Measurements from ENCODE around the gene ST3GAL5.

The ST3GAL5 gene

GRCh38 chr2:85826990-85827878, 61.6 kb downstream of the ST3GAL5 start:
- DNase-seq (ENCODE audit: extremely low spot score): peak; percentile 81
- TF ChIP-seq ARNT (IDR thresholded peaks at IDR 0.05) (no peak), L3MBTL2 (conservative IDR thresholded peaks at IDR 0.05) (no peak), SUZ12 (IDR thresholded peaks at IDR 0.05) (no peak), FOXA1 (IDR thresholded peaks at IDR 0.05) (no peak), NFRKB (IDR thresholded peaks at IDR 0.05) (no peak), PKNOX1 (IDR thresholded peaks at IDR 0.05) (no peak), FOXM1 (IDR thresholded peaks at IDR 0.05; ENCODE audit: borderline replicate concordance) (no peak), TARDBP (IDR thresholded peaks at IDR 0.05) (no peak), CTBP1 (IDR thresholded peaks at IDR 0.05; ENCODE audit: borderline replicate concordance) (no peak)
- ChIA-PET POLR2A (interaction anchor here (0.6 to 1.1 kb wide), 2 partner anchors 59 to 279 kb away, joined by 3 to 6 read pairs; partner anchors contain the start of genes POLR1A and PTCD3), CTCF (interaction anchor here (0.5 to 2.0 kb wide), 11 partner anchors 14 to 256 kb away, joined by 3 to 19 read pairs (median 4); no protein-coding TSS in a partner anchor)

GRCh38 chr2:85823951-85824350, 64.8 kb downstream of the ST3GAL5 start:
- no peak for DNase-seq (ENCODE audit: extremely low spot score)
- CTCF ChIA-PET: interaction anchor here (1.4 kb wide), 1 partner anchor 10 kb away, joined by 3 read pairs; no protein-coding TSS in a partner anchor
- no peak for TF ChIP-seq SUZ12 (IDR thresholded peaks at IDR 0.05)
- no peak for TF ChIP-seq ZNF384 (IDR thresholded peaks at IDR 0.05)
- no peak for TF ChIP-seq PKNOX1 (IDR thresholded peaks at IDR 0.05)
- no peak for TF ChIP-seq FOXM1 (IDR thresholded peaks at IDR 0.05; ENCODE audit: borderline replicate concordance)
- TF ChIP-seq ELF4 (IDR thresholded peaks at IDR 0.05): no peak
- POLR2A ChIA-PET: no interaction called here

- CTCF ChIA-PET: interaction anchor here (0.6 kb wide), 1 partner anchor 73 kb away, joined by 4 read pairs; no protein-coding TSS in a partner anchor
- no peak for TF ChIP-seq NFRKB (IDR thresholded peaks at IDR 0.05)
- TF ChIP-seq FOXA1 (IDR thresholded peaks at IDR 0.05): no peak
- TF ChIP-seq BHLHE40 (IDR thresholded peaks at IDR 0.05; ENCODE audit: borderline replicate concordance): no peak
- TF ChIP-seq LEF1 (IDR thresholded peaks at IDR 0.05; ENCODE audit: borderline replicate concordance): no peak
- TF ChIP-seq SUZ12 (IDR thresholded peaks at IDR 0.05): no peak
- TF ChIP-seq FOXM1 (IDR thresholded peaks at IDR 0.05; ENCODE audit: borderline replicate concordance): no peak
- TF ChIP-seq L3MBTL2 (conservative IDR thresholded peaks at IDR 0.05): no peak
- no peak for TF ChIP-seq FOXK2 (IDR thresholded peaks at IDR 0.05)
- no peak for TF ChIP-seq SP1 (IDR thresholded peaks at IDR 0.05)
- no peak for TF ChIP-seq ARNT (IDR thresholded peaks at IDR 0.05)
- TF ChIP-seq PKNOX1 (IDR thresholded peaks at IDR 0.05): no peak
- TF ChIP-seq ZNF384 (IDR thresholded peaks at IDR 0.05): no peak
- no peak for TF ChIP-seq ELF4 (IDR thresholded peaks at IDR 0.05)
- no peak for TF ChIP-seq HDGF (IDR thresholded peaks at IDR 0.05; ENCODE audit: borderline replicate concordance)
- no peak for TF ChIP-seq CTBP1 (IDR thresholded peaks at IDR 0.05; ENCODE audit: borderline replicate concordance)
- no peak for TF ChIP-seq TARDBP (IDR thresholded peaks at IDR 0.05)
- POLR2A ChIA-PET: no interaction called here
- no peak for DNase-seq (ENCODE audit: extremely low spot score)
These were observed 66.0 kb downstream of the ST3GAL5 start for GRCh38 chr2:85822766-85823165.

GRCh38 chr2:85819811-85820510, 68.8 kb downstream of the ST3GAL5 start:
- ChIA-PET CTCF (interaction anchor here (0.7 to 1.0 kb wide), 2 partner anchors 112 to 260 kb away, joined by 3 to 5 read pairs; no protein-coding TSS in a partner anchor), POLR2A (no interaction called here)
- DNase-seq (ENCODE audit: extremely low spot score): no peak
- no peak for TF ChIP-seq HDGF (IDR thresholded peaks at IDR 0.05; ENCODE audit: borderline replicate concordance)
- no peak for TF ChIP-seq LEF1 (IDR thresholded peaks at IDR 0.05; ENCODE audit: borderline replicate concordance)
- TF ChIP-seq SP1 (IDR thresholded peaks at IDR 0.05): no peak
- no peak for TF ChIP-seq ARNT (IDR thresholded peaks at IDR 0.05)
- TF ChIP-seq PKNOX1 (IDR thresholded peaks at IDR 0.05): no peak
- TF ChIP-seq L3MBTL2 (conservative IDR thresholded peaks at IDR 0.05): no peak
- TF ChIP-seq FOXM1 (IDR thresholded peaks at IDR 0.05; ENCODE audit: borderline replicate concordance): no peak
- no peak for TF ChIP-seq ELF4 (IDR thresholded peaks at IDR 0.05)
- TF ChIP-seq SUZ12 (IDR thresholded peaks at IDR 0.05): no peak

GRCh38 chr2:85814802-85815550, 73.8 kb downstream of the ST3GAL5 start:
- ChIA-PET POLR2A (interaction anchor here (2.1 kb wide), 1 partner anchor 86 kb away, joined by 6 read pairs; no protein-coding TSS in a partner anchor), CTCF (interaction anchor here (1.0 to 5.5 kb wide), 7 partner anchors 25 to 165 kb away, joined by 3 to 44 read pairs (median 4); partner anchors contain the start of gene ATOH8)

More at GRCh38 chr2:85814802-85815550, 73.8 kb downstream of the ST3GAL5 start:
- no peak for TF ChIP-seq PKNOX1 (IDR thresholded peaks at IDR 0.05)
- DNase-seq (ENCODE audit: extremely low spot score): no peak

Data from HEK293T (cell line).